ENCODE results near the gene ABHD6. TPM values are rescaled to one million over a fixed set of nuclear protein-coding genes. Genes with fewer than 3 reads are reported as not detected.
A peak's percentile ranks its signal among the peaks of the same experiment; 100 is the strongest.

Gene ABHD6
- total RNA-seq, 2 donors from 2014 or later: 16.5 to 24.5 TPM

GRCh38 chr3:58231666-58232065 lies 5.9 kb upstream of the ABHD6 start:
- no peak for DNase-seq
- no peak overlapping the region for H3K4me3 ChIP-seq
- no peaks in the 10 kb centered on the region for H3K4me1 ChIP-seq
- intact Hi-C loops (cut with DNase I): no loop called here
- H3K36me3 ChIP-seq: no peaks in the 10 kb centered on the region
- H3K27ac ChIP-seq: no peak overlapping the region
- TF ChIP-seq CTCF (IDR thresholded peaks at IDR 0.05): no peak
- H3K27me3 ChIP-seq: no peaks in the 10 kb centered on the region
- no peaks in the 10 kb centered on the region for H3K9me3 ChIP-seq
- no peak overlapping the region for H3K9ac ChIP-seq (ENCODE audit: low read depth in 2 of 2, low read length in 2 of 2)

DNA sequence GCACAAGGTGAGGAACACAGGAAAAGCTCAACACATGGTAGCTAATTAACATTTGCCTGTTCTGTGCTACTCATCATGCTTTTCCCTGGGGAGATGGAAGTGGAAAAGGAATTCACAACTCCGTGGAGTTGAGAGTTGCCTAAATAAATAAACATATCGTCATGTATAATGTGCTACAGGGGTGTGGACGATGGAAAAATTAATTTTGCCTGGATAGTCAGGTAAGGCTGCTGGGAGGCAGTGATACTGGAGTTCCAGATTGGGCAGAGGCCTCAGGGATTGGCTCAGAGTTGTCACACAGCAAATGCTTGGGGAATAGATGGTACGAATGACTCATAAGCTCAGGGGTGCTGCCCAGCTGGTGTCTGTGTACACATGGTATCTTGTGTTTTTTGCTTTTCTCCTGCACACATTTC lies 3.1 kb upstream of the ABHD6 start:
- Histone ChIP-seq H3K27ac (no peak overlapping the region), H3K9me3 (no peaks in the 10 kb centered on the region), H3K36me3 (no peaks in the 10 kb centered on the region), H3K9ac (ENCODE audit: low read depth in 2 of 2, low read length in 2 of 2) (no peak overlapping the region), H3K4me1 (peaks cover 4% of the 10 kb centered on the region), H3K4me3 (no peak overlapping the region), H3K27me3 (no peaks in the 10 kb centered on the region)
- no peak for TF ChIP-seq CTCF (IDR thresholded peaks at IDR 0.05)
- intact Hi-C loops (cut with DNase I): no loop called here
- no peak for DNase-seq

GRCh38 chr3:58235970-58236369 lies 1.6 kb upstream of the ABHD6 start:
- H3K36me3 ChIP-seq: no peaks in the 10 kb centered on the region
- intact Hi-C loops (cut with DNase I): no loop called here
- H3K27me3 ChIP-seq: no peaks in the 10 kb centered on the region
- peaks cover 4% of the 10 kb centered on the region for H3K4me1 ChIP-seq
- H3K4me3 ChIP-seq: no peak overlapping the region
- H3K9me3 ChIP-seq: no peaks in the 10 kb centered on the region
- TF ChIP-seq CTCF (IDR thresholded peaks at IDR 0.05): no peak
- H3K9ac ChIP-seq (ENCODE audit: low read depth in 2 of 2, low read length in 2 of 2): no peak overlapping the region
- DNase-seq: no peak
- H3K27ac ChIP-seq: no peak overlapping the region

DNA sequence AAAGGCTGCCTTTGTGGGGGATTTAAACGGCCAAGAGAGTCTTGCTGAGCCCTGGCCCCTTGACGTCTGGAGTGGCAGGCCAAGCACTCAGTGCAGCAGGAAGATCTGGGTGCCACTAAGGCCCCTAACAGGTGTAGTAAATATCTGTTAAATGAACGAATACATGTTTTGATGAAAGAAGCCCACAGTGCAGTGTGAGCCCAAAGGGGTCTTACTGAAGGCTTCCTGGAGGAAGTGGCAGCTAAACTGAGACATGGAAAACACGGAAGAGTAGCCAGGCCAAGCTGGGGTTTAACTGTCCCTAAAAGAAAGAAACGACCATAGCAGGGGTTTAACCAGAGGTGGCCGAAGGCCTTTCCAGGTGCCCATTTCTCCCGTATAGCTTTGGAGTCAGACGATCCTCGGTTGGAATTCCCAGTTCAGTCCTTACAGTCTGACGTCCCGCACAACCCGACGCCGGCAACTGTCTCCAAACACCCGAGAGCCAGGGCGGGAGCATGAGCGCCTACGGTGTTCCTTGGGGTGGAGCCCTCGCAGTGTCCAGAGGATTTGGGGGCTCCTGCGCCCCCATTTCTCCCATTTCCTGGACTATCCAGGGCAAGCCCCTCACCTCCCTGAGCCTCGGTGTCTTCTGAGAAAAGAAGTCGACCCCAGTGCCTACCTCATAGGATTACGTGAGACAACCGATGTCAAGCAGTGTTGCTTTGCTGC lies 910 bp upstream of the ABHD6 start:
- no peaks in the 10 kb centered on the region for H3K9me3 ChIP-seq
- intact Hi-C loops (cut with DNase I): no loop called here
- no peak for TF ChIP-seq CTCF (IDR thresholded peaks at IDR 0.05)

DNA sequence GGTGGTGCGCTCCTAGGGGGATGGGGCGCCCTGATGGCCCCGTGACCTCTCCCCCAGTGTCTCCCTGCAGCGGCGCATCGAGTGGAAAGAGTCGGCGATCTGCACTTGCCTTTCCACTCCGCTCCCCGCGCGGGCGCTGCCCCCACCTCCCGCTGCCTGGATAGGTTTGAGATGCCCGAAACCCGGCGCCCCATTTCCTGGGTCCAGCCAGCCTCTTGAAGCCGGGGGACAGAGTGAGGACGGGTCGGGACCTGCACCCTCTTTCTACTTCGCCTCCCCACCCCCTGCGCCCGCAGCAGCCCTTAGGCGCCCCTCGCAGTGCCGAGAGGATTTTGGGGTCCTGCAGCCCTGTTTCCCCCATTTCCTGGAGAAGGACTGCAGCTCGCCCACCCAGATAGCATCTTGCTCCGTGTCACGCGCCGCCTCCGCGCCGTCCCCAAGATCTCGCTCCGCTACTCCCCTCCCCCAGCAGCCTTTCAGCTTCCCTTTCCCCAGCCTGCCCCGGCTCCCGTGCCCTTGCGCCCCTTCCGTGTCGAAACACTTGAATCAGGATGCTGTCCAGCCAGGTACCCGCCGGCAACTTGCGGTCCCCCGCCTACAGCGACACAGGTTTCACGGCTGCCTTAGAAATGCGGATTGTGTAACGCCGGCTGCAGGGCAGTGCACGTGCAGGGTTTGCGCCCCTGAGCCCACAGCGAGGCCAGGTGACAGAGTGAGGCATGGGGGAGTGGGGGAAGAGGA lies 519 bp downstream of the ABHD6 start:
- TF ChIP-seq CTCF (IDR thresholded peaks at IDR 0.05): no peak
- Histone ChIP-seq H3K27ac (peak overlapping the region; percentile 83), H3K9ac (ENCODE audit: low read depth in 2 of 2, low read length in 2 of 2) (peak overlapping the region; percentile 45 to 83), H3K4me1 (peaks cover 4% of the 10 kb centered on the region), H3K36me3 (no peaks in the 10 kb centered on the region), H3K9me3 (no peaks in the 10 kb centered on the region), H3K27me3 (no peaks in the 10 kb centered on the region), H3K4me3 (peak overlapping the region; percentile 93)
- DNase-seq: peak; percentile 71
- intact Hi-C loops (cut with DNase I): no loop called here

More for the DNA sequence above, 910 bp upstream of the ABHD6 start:
- Histone ChIP-seq H3K9ac (ENCODE audit: low read depth in 2 of 2, low read length in 2 of 2) (peak overlapping the region; percentile 79 to 82), H3K4me1 (peaks cover 4% of the 10 kb centered on the region), H3K4me3 (peak overlapping the region; percentile 93), H3K27ac (peak overlapping the region; percentile 83), H3K36me3 (no peaks in the 10 kb centered on the region), H3K27me3 (no peaks in the 10 kb centered on the region)
- peak; percentile 38 for DNase-seq

All from colonic mucosa (tissue), 4 donors.